SH-SY5Y (cell line): ENCODE measurements around the gene BICDL1.

Source experiments
- GATA2 ChIP-seq: IDR thresholded peaks from 2 replicates; pipeline ENCODE4 v1.6.1; 2011; ENCODE audit warnings: mild to moderate bottlenecking, low read depth, low read length
- GATA3 ChIP-seq: IDR thresholded peaks from 2 replicates; pipeline ENCODE4 v1.6.1; 2011; ENCODE audit warnings: low read depth, mild to moderate bottlenecking, low read length, moderate library complexity

Gene BICDL1

GRCh38 chr12:120032242-120032641 lies 43.2 kb downstream of the BICDL1 start:
- TF ChIP-seq GATA3 (no peak), GATA2 (no peak)

- TF ChIP-seq GATA3 (no peak), GATA2 (no peak)
These were observed 48.8 kb downstream of the BICDL1 start for GRCh38 chr12:120037851-120038250.

- TF ChIP-seq GATA3 = no peak
- TF ChIP-seq GATA2 = no peak
These were observed 50.7 kb downstream of the BICDL1 start for GRCh38 chr12:120039711-120040110.

GRCh38 chr12:120041386-120042231 lies 52.6 kb downstream of the BICDL1 start:
- TF ChIP-seq GATA3 (no peak), GATA2 (no peak)

- TF ChIP-seq GATA3 (no peak), GATA2 (no peak)
These were observed 58.0 kb downstream of the BICDL1 start for GRCh38 chr12:120047072-120047471.

- no peak for TF ChIP-seq GATA3
- no peak for TF ChIP-seq GATA2
These were observed 59.2 kb downstream of the BICDL1 start for GRCh38 chr12:120048263-120048662.

GRCh38 chr12:120049426-120049825 lies 60.4 kb downstream of the BICDL1 start:
- no peak for TF ChIP-seq GATA2
- no peak for TF ChIP-seq GATA3

GRCh38 chr12:120051535-120051934 lies 62.5 kb downstream of the BICDL1 start:
- TF ChIP-seq GATA3 (no peak), GATA2 (no peak)

- TF ChIP-seq GATA3 = no peak
- TF ChIP-seq GATA2 = no peak
These were observed 65.3 kb downstream of the BICDL1 start for GRCh38 chr12:120054293-120054692.

GRCh38 chr12:120055231-120056000 lies 66.4 kb downstream of the BICDL1 start:
- TF ChIP-seq GATA2 (no peak), GATA3 (no peak)

GRCh38 chr12:120056739-120057138 lies 67.7 kb downstream of the BICDL1 start:
- TF ChIP-seq GATA3 = no peak
- TF ChIP-seq GATA2 = no peak

- TF ChIP-seq GATA2 (no peak), GATA3 (no peak)
These were observed 71.2 kb downstream of the BICDL1 start for GRCh38 chr12:120060196-120060595.

GRCh38 chr12:120060717-120061116 lies 71.7 kb downstream of the BICDL1 start:
- TF ChIP-seq GATA2 (no peak), GATA3 (no peak)

GRCh38 chr12:120061575-120062214 lies 72.7 kb downstream of the BICDL1 start:
- no peak for TF ChIP-seq GATA2
- no peak for TF ChIP-seq GATA3

- no peak for TF ChIP-seq GATA2
- no peak for TF ChIP-seq GATA3
These were observed 74.0 kb downstream of the BICDL1 start for GRCh38 chr12:120062976-120063579.
